SJCRH30 (cell line): Measurements from ENCODE around the gene TBC1D17. TPM values are rescaled to one million over a fixed set of nuclear protein-coding genes. Genes with fewer than 3 reads are reported as not detected.

ENCODE experiments used
- DNase-seq, 2 experiments: peaks; one replicate each; pipeline ENCODE4 v3.0.0-alpha.2; 2015 to 2020
- H3K27ac ChIP-seq: fragments of 250-450 bp; sonication (Bioruptor Pico); 2 replicates; pipeline ENCODE4 v1.5.1; 2020; ENCODE audit warnings: mild to moderate bottlenecking, moderate library complexity
- H3K27me3 ChIP-seq: fragments of 250-450 bp; sonication (Bioruptor Pico); 2 replicates; pipeline ENCODE4 v1.5.1; 2020; ENCODE audit warnings: mild to moderate bottlenecking, moderate library complexity
- H3K36me3 ChIP-seq: fragments of 250-450 bp; sonication (Bioruptor Pico); 2 replicates; pipeline ENCODE4 v1.5.1; 2020; ENCODE audit warnings: mild to moderate bottlenecking, moderate library complexity
- H3K4me1 ChIP-seq: fragments of 250-450 bp; sonication (Bioruptor Pico); 2 replicates; pipeline ENCODE4 v1.5.1; 2020; ENCODE audit warnings: mild to moderate bottlenecking, moderate library complexity
- H3K4me3 ChIP-seq: fragments of 250-450 bp; sonication (Bioruptor Pico); 2 replicates; pipeline ENCODE4 v1.5.1; 2020; ENCODE audit warnings: mild to moderate bottlenecking, moderate library complexity
- H3K9me3 ChIP-seq: fragments of 250-450 bp; sonication (Bioruptor Pico); replicated peaks from 2 replicates; pipeline ENCODE4 v1.5.1; 2020; ENCODE audit warnings: mild to moderate bottlenecking, moderate library complexity
- total RNA-seq: library from RNA; depleted of rRNA; stranded (reverse); fragments of >200 nt; shearing (Covaris generic); gene quantifications from 2 replicates; pipeline ENCODE4 v1.2.3, GENCODE V29; 2014; rRNA removed

The TBC1D17 gene
- total RNA-seq, 1 experiment from 2014 or later: 9.1 TPM

DNA sequence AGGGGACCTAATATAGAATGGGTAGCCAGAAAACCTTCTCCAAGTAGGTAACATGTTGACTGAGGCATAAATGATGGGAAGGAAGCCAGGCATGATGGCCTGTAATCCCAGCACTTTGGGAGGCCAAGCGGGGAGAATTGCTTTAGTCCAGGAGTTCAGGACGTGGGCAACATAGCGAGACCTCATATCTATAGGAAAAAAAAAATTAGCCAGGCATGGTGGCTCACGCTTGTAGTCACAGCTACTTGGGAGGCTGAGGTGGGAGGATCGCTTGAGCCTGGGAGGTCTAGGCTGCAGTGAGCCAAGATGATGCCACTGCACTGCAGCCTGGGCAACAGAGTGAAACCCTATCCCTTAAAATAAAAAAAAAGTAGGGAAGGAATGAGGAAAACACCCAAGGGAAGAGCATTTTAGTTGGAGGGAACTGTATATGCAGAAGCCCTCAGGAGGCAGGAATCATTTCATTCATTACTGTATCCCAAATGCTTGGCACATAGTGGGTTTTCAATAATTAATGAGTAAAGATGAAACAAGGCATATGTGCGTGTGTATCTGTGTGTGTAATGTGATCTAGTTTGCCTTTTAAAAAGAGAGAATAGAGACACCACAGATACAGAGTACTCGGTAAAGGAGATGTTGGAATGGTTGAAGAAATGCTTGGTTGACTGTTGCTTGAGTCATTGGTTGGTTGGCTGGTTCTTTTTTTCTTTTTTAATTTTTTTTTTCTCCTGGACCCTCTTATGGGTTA lies 54.0 kb downstream of the TBC1D17 start:
- H3K36me3 ChIP-seq: peaks cover 15% of the 10 kb centered on the region
- no peaks in the 10 kb centered on the region for H3K27me3 ChIP-seq
- H3K9me3 ChIP-seq: no peaks in the 10 kb centered on the region
- H3K4me1 ChIP-seq: peaks cover 7% of the 10 kb centered on the region; the same call in 1 of the 2 replicates
- no peak for DNase-seq
- H3K27ac ChIP-seq: no peak overlapping the region
- no peak overlapping the region for H3K4me3 ChIP-seq

DNA sequence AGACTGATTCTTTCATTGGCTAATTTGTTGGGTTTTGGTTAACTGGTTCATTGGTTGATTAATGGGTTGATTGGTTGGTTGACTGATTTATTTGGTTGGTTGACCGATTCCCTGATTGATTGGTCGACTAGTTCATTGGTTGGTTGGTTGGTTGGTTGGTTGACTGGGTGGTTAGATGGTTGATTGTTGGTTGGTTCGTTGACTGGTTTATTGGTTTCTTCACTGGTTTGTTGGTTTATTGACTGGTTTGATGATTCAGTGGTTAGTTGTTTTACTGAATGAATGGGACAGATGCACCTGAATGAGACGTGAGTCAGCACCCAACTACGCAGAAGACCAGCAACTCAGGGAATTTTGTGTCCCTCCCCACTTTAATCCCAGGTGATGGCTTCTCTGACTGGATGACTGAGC lies 54.5 kb downstream of the TBC1D17 start:
- Histone ChIP-seq H3K27ac (no peak overlapping the region), H3K27me3 (no peaks in the 10 kb centered on the region), H3K36me3 (peaks cover 10% of the 10 kb centered on the region), H3K4me1 (peaks cover 7% of the 10 kb centered on the region; the same call in 1 of the 2 replicates), H3K4me3 (no peak overlapping the region), H3K9me3 (no peaks in the 10 kb centered on the region)
- DNase-seq: no peak

DNA sequence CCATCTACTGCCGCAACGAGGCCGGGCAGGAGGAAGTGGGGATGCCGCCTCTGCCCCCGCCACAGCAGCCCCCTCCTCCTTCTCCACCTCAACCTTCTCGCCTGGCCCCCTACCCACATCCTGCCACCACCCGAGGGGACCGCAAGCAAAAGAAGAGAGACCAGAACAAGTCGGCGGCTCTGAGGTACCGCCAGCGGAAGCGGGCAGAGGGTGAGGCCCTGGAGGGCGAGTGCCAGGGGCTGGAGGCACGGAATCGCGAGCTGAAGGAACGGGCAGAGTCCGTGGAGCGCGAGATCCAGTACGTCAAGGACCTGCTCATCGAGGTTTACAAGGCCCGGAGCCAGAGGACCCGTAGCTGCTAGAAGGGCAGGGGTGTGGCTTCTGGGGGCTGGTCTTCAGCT lies 55.2 kb downstream of the TBC1D17 start:
- H3K27ac ChIP-seq: no peak overlapping the region
- no peak for DNase-seq
- H3K27me3 ChIP-seq: no peaks in the 10 kb centered on the region
- no peaks in the 10 kb centered on the region for H3K9me3 ChIP-seq
- H3K4me1 ChIP-seq: peaks cover 2% of the 10 kb centered on the region; the same call in 1 of the 2 replicates
- peaks cover 3% of the 10 kb centered on the region for H3K36me3 ChIP-seq
- H3K4me3 ChIP-seq: no peak overlapping the region

DNA sequence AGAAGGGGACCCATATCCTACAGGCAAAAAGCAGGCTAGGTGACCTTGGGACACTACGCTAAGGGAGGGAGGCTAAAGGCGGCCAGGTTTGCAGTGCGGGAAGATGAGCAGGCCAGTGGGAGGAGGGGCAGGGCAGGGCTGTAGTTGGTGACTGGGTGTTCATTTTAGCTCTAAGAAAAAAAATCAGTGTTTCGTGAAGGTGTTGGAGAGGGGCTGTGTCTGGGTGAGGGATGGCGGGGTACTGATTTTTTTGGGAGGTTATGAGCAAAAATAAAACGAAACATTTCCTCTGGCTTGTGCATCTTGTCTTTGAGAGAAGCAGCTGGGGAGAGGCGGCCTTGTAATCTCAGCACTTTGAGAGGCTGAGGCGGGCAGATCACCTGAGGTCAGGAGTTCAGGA lies 56.1 kb downstream of the TBC1D17 start:
- Histone ChIP-seq H3K4me1 (no peaks in the 10 kb centered on the region), H3K27me3 (no peaks in the 10 kb centered on the region), H3K27ac (no peak overlapping the region), H3K4me3 (no peak overlapping the region), H3K36me3 (peaks cover 2% of the 10 kb centered on the region; the same call in 1 of the 2 replicates), H3K9me3 (no peaks in the 10 kb centered on the region)
- no peak for DNase-seq

DNA sequence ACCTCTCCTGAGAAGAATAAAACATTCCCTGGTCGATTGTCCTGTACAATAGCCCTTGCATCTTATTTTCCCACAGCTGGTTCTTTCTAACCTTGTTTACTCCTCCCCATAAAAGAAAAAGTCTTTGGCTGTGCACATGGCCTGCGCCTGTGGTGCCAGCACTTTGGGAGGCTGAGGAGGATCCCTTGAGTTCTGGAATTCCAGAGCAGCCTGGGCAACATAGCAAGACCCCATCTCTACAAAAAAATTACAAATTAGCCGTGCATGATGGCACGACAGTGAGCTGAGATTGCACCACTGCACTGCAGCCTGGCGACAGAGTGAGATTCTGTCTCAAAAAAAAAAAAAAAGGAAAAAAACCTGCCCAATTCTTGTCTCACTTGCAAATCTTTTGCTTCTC lies 59.0 kb downstream of the TBC1D17 start:
- no peak for DNase-seq

DNA sequence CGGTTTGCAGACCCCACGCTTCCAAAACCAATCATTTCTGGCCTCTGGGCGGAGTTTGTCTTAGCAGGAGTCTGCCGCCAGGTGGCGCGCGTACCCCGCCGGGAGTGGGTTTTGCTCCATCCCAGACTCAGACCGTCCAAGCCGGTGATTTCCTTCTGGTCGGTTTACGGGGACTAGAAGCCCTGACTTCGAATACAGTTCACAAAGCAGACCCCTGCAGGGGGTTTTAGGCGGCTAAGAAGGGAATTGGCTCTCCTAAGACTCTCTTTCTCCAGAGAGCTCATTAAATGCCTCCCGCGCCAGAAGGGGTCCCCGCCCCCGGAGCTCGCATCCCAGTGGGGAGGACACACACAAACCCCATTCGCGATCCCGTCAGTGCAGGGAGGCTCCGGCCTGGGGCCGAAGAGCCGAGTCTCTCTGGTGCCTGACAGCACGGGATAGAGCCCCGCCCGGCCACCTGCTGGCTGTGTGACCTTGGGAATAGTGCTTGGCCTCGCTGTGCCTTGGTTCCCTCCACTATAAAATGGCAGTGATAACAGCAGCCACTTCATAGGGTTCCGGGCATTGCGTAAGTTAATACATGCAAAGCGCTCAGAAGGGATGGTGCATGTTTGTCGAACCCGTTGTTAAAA lies 60.4 kb downstream of the TBC1D17 start:
- no peaks in the 10 kb centered on the region for H3K27me3 ChIP-seq
- no peaks in the 10 kb centered on the region for H3K36me3 ChIP-seq
- H3K27ac ChIP-seq: no peak overlapping the region
- peak; percentile 68 to 85 for DNase-seq
- no peaks in the 10 kb centered on the region for H3K9me3 ChIP-seq
- no peak overlapping the region for H3K4me3 ChIP-seq
- no peaks in the 10 kb centered on the region; the same call in 1 of the 2 replicates for H3K4me1 ChIP-seq

More for the DNA sequence above, 59.0 kb downstream of the TBC1D17 start:
- H3K36me3 ChIP-seq: 0 out of 2 replicates have a peak, but pooled peaks cover 2% of the 10 kb centered on the region
- H3K27ac ChIP-seq: no peak overlapping the region
- no peaks in the 10 kb centered on the region for H3K9me3 ChIP-seq
- no peaks in the 10 kb centered on the region for H3K4me1 ChIP-seq
- H3K4me3 ChIP-seq: no peak overlapping the region
- no peaks in the 10 kb centered on the region for H3K27me3 ChIP-seq

Other genes with a start within 250 kb of the TBC1D17 start
- 7.5 and 7.6 TPM in 2 replicates for gene RRAS, start 237.6 kb upstream of the TBC1D17 start, total RNA-seq
- 15.9 and 16.3 TPM in 2 replicates for gene SCAF1, start 235.5 kb upstream of the TBC1D17 start, total RNA-seq
- 35.1 and 38.6 TPM in 2 replicates for gene IRF3, start 211.8 kb upstream of the TBC1D17 start, total RNA-seq
- gene BCL2L12, start 211.8 kb upstream of the TBC1D17 start, total RNA-seq: 45.2 and 61.7 TPM in 2 replicates
- gene PRMT1, start 200.4 kb upstream of the TBC1D17 start, total RNA-seq: 385 and 390 TPM in 2 replicates
- gene ADM5, start 188.1 kb upstream of the TBC1D17 start, total RNA-seq: 5.5 and 7.7 TPM in 2 replicates
- gene CPT1C, start 186.6 kb upstream of the TBC1D17 start, total RNA-seq: 15.2 and 20.4 TPM in 2 replicates
- not detected in 2 replicates for gene TSKS, start 114.4 kb upstream of the TBC1D17 start, total RNA-seq
- 66.5 and 68.8 TPM in 2 replicates for gene AP2A1, start 110.7 kb upstream of the TBC1D17 start, total RNA-seq
- gene FUZ, start 64.4 kb upstream of the TBC1D17 start, total RNA-seq: 27.6 and 27.9 TPM in 2 replicates
- gene MED25, start 59.4 kb upstream of the TBC1D17 start, total RNA-seq: 22.2 and 27.4 TPM in 2 replicates
- gene PTOV1, start 26.5 kb upstream of the TBC1D17 start, total RNA-seq: 77.1 and 91.2 TPM in 2 replicates
- 24.2 and 40.6 TPM in 2 replicates for gene PNKP, start 10.1 kb upstream of the TBC1D17 start, total RNA-seq
- 21.7 and 25.2 TPM in 2 replicates for gene AKT1S1, start 347 bp upstream of the TBC1D17 start, total RNA-seq
- not detected in 2 replicates for gene IL4I1, start 19.2 kb downstream of the TBC1D17 start, total RNA-seq
- gene ATF5, start 51.5 kb downstream of the TBC1D17 start, total RNA-seq: 8.4 and 8.9 TPM in 2 replicates
- 87.8 and 88.7 TPM in 2 replicates for gene NUP62, start 51.8 kb downstream of the TBC1D17 start, total RNA-seq
- gene SIGLEC11, start 83.5 kb downstream of the TBC1D17 start, total RNA-seq: 2.7 and 4.5 TPM in 2 replicates
- 16.9 and 23.1 TPM in 2 replicates for gene VRK3, start 147.7 kb downstream of the TBC1D17 start, total RNA-seq
- 18.9 and 21.4 TPM in 2 replicates for gene ZNF473, start 148.3 kb downstream of the TBC1D17 start, total RNA-seq